ENCODE results near the gene LIPA. TPM values are rescaled to one million over a fixed set of nuclear protein-coding genes. Genes with fewer than 3 reads are reported as not detected.

LIPA gene
- total RNA-seq, 1 donor from 2014 or later: 27.3 TPM

DNA sequence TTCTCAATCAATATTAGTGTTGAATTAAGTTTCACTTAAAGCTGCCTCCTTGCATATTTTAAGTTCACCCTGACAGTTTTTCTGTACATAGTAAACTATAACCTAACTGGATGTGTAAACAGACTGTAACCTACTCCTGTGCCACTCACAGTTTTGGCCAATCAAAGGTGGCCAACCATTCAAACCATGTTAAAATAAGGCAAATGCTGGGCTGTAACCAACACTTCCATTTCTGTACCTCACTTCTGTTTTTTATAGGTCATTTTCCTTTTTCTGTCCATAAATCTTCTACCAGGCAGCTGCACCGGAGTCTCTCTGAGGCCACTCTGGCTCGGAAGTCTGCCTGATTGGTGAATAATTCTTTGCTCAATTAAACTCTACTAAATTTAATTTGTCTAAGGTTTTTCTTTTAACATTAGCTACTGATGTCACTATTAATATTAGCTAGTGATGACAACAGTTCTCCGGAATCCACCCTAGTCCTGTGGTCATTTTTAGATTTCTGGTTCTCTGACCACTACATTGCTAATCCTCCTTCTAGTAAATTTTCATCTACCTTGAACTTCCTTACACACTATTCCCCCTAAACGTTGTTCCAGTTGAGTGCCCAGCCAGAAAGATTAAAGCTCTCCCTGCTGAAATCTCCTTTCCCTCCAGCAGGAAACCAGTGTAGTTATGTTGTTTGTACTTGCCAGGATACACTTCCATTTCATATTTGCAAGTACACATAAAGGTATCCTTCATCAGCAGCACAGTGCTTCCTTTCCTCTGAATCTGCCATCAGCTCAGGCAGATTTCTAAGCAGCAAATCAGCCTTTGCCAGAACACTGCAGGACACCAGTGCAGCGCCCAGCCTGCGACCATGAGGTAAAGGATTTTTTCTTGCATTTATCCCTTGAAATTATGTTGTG is 31.7 kb upstream of the LIPA start:
- TF ChIP-seq, protein P1, sequence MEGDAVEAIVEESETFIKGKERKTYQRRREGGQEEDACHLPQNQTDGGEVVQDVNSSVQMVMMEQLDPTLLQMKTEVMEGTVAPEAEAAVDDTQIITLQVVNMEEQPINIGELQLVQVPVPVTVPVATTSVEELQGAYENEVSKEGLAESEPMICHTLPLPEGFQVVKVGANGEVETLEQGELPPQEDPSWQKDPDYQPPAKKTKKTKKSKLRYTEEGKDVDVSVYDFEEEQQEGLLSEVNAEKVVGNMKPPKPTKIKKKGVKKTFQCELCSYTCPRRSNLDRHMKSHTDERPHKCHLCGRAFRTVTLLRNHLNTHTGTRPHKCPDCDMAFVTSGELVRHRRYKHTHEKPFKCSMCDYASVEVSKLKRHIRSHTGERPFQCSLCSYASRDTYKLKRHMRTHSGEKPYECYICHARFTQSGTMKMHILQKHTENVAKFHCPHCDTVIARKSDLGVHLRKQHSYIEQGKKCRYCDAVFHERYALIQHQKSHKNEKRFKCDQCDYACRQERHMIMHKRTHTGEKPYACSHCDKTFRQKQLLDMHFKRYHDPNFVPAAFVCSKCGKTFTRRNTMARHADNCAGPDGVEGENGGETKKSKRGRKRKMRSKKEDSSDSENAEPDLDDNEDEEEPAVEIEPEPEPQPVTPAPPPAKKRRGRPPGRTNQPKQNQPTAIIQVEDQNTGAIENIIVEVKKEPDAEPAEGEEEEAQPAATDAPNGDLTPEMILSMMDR (IDR thresholded peaks at IDR 0.05; ENCODE audit: unreplicated experiment): no peak
- peaks cover 45% of the 10 kb centered on the region for H3K4me1 Mint-ChIP-seq
- peak overlapping the region; percentile 85 for H3K27ac Mint-ChIP-seq
- no peaks in the 10 kb centered on the region for H3K9me3 Mint-ChIP-seq
- H3K36me3 Mint-ChIP-seq: no peaks in the 10 kb centered on the region
- H3K4me3 Mint-ChIP-seq: peak overlapping the region; percentile 23
- no peaks in the 10 kb centered on the region for H3K27me3 Mint-ChIP-seq (ENCODE audit: low read depth)
- DNase-seq (ENCODE audit: low spot score in 2 of 2, unreplicated experiment in 2 of 2): no peak

DNA sequence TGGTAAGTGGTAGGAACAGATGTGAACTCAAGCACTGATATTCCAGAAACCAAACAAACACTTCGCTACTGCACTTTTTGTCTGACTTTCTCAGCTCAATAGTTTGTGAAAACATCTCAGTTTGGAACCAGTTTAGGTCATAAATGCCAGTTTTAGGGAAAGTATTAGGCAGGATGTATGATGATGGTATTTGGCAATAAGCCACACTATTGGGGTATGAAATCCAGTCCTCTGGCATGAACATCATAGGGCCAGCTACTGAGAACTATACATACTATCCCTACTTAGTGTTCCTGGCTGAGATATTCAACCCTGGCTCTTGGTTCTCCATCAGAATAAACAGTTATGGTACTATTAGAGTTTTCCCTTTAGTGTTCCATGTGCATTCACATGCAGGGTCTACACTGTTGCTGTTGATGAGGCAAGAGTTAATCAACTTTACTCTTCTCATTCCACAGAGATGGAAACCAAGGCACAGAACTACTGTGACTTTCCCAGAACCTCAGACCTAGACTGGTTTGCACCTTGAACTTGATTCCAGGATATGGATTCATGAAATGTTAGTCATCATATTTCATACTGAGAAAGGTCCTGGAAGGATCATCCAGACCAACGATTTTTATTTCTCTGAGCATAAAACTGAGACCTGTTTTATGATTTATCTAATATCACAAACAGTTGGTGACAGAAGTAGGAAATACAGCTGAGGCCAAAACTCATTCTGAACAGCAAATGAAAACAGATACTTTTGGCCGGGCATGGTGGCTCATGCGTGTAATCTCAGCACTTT is 30.2 kb upstream of the LIPA start:
- no peaks in the 10 kb centered on the region for H3K36me3 Mint-ChIP-seq
- H3K27me3 Mint-ChIP-seq (ENCODE audit: low read depth): no peaks in the 10 kb centered on the region
- TF ChIP-seq, protein P1 (IDR thresholded peaks at IDR 0.05; ENCODE audit: unreplicated experiment): no peak
- H3K9me3 Mint-ChIP-seq: no peaks in the 10 kb centered on the region
- H3K4me1 Mint-ChIP-seq: peaks cover 60% of the 10 kb centered on the region
- DNase-seq (ENCODE audit: low spot score in 2 of 2, unreplicated experiment in 2 of 2): no peak
- H3K4me3 Mint-ChIP-seq: no peak overlapping the region
- H3K27ac Mint-ChIP-seq: peak overlapping the region; percentile 33

DNA sequence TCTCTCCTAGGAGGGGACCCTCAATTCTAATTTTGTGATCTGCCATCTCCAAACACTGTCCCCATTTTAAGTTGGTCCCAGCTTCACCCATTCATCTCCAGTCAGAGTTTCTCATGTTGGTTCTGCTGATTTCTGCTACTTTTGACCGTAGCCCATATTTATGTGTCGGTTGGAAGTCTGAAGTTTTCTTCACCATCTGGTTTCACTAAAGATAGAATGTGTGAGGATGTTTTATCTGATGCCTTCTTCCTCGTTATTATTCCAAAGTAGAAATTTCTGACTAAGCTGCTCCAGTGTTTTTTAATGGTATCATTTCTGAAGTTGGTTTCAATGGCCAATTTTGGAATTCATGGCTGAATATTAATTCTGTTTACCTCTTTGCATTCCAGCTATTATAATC is 28.9 kb upstream of the LIPA start:
- Mint-ChIP-seq H3K9me3 (no peaks in the 10 kb centered on the region), H3K36me3 (no peaks in the 10 kb centered on the region), H3K27me3 (ENCODE audit: low read depth) (no peaks in the 10 kb centered on the region), H3K27ac (peak overlapping the region; percentile 74), H3K4me1 (peaks cover 66% of the 10 kb centered on the region), H3K4me3 (no peak overlapping the region)
- TF ChIP-seq, protein P1 (IDR thresholded peaks at IDR 0.05; ENCODE audit: unreplicated experiment): no peak
- DNase-seq (ENCODE audit: low spot score in 2 of 2, unreplicated experiment in 2 of 2): no peak

DNA sequence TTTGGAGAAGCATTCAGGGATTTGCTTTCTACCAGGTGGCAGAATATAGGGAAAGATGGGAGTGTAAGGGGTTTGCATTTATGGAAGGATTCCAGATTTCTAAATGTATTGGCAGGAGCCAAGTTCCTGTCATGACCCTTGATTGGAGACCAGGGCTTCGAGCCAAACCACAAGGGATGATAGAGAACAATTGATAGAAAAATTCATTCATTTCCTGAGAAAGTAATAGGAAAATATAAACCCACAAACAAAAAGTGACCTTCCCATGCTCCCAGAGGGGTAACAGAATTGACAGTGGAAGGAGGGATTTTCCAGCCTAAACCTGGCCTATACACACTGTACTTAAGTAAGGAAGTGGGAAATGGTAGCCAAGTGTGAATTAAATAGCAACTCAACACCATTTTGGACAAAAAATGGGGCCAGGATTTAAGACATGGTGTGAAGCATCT is 27.9 kb upstream of the LIPA start:
- H3K4me3 Mint-ChIP-seq: no peak overlapping the region
- DNase-seq (ENCODE audit: low spot score in 2 of 2, unreplicated experiment in 2 of 2): no peak

DNA sequence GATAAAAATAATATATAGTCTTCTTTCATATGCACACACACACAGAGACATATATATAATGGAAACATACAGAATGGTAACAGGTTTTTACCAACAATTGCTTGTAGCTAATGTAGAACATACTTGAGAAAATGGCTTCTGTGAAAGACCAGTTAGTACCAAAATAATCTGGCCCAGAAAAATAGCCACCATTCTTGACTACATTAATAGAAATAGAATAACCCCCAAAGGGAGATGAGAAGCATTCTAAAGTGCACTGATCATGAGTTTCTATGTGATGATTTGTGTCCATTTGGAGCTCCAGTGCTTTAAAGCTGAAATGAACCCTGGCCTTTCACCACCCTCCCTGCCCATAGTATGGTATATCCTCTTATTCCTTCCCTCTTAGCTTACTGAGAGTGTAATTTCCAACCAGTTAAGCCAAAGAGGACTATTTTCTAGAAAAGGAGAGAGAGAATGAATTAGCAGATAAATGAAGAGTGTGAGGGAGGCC is 27.4 kb upstream of the LIPA start:
- DNase-seq (ENCODE audit: low spot score in 2 of 2, unreplicated experiment in 2 of 2): no peak
- TF ChIP-seq, protein P1 (IDR thresholded peaks at IDR 0.05; ENCODE audit: unreplicated experiment): no peak
- Mint-ChIP-seq H3K4me1 (peaks cover 67% of the 10 kb centered on the region), H3K27ac (peak overlapping the region; percentile 70), H3K9me3 (no peaks in the 10 kb centered on the region), H3K36me3 (no peaks in the 10 kb centered on the region), H3K4me3 (no peak overlapping the region), H3K27me3 (ENCODE audit: low read depth) (no peaks in the 10 kb centered on the region)

More for the DNA sequence above, 27.9 kb upstream of the LIPA start:
- H3K36me3 Mint-ChIP-seq: no peaks in the 10 kb centered on the region
- H3K27ac Mint-ChIP-seq: peak overlapping the region; percentile 70
- no peaks in the 10 kb centered on the region for H3K27me3 Mint-ChIP-seq (ENCODE audit: low read depth)
- TF ChIP-seq, protein P1 (IDR thresholded peaks at IDR 0.05; ENCODE audit: unreplicated experiment): no peak
- H3K9me3 Mint-ChIP-seq: no peaks in the 10 kb centered on the region
- peaks cover 67% of the 10 kb centered on the region for H3K4me1 Mint-ChIP-seq
